ENCODE measurements around the gene HOXB5.

The HOXB5 gene

DNA sequence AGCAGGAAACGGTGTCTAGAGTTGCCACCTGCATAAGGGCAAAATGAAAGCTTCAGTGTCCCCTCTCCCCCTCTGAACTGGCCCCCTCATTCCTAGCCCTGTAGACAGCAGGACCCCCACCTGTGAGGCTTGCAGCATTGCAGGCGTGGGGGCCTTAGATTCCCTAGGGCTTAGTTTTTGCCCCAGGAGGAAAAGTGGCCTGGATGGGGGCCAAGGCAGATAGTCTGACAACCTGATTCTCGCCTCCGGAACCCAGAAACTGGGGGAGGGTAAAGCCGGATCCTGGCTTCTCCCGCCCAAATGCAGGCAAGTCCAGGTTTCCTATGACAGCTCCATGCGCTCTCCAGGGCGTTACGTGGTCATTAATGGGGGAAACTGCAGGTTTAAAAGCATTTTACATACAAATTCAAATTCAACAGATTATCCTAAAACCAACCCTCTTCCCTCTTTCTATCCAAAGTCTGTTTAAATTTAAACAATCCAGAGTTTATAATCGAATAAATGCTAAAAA lies 11.9 kb upstream of the HOXB5 start:
- TF ChIP-seq, protein P1, sequence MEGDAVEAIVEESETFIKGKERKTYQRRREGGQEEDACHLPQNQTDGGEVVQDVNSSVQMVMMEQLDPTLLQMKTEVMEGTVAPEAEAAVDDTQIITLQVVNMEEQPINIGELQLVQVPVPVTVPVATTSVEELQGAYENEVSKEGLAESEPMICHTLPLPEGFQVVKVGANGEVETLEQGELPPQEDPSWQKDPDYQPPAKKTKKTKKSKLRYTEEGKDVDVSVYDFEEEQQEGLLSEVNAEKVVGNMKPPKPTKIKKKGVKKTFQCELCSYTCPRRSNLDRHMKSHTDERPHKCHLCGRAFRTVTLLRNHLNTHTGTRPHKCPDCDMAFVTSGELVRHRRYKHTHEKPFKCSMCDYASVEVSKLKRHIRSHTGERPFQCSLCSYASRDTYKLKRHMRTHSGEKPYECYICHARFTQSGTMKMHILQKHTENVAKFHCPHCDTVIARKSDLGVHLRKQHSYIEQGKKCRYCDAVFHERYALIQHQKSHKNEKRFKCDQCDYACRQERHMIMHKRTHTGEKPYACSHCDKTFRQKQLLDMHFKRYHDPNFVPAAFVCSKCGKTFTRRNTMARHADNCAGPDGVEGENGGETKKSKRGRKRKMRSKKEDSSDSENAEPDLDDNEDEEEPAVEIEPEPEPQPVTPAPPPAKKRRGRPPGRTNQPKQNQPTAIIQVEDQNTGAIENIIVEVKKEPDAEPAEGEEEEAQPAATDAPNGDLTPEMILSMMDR (IDR thresholded peaks at IDR 0.05; ENCODE audit: low read depth, low read length): no peak
- no peak for DNase-seq
- Histone ChIP-seq H3K27ac (no peak overlapping the region), H3K27me3 (ENCODE audit: insufficient read depth, low read depth, severe bottlenecking) (peaks cover 81% of the 10 kb centered on the region), H3K9me3 (ENCODE audit: severe bottlenecking) (peaks cover 5% of the 10 kb centered on the region), H3K4me3 (ENCODE audit: low read depth, low read length) (no peak overlapping the region), H3K36me3 (no peaks in the 10 kb centered on the region)

DNA sequence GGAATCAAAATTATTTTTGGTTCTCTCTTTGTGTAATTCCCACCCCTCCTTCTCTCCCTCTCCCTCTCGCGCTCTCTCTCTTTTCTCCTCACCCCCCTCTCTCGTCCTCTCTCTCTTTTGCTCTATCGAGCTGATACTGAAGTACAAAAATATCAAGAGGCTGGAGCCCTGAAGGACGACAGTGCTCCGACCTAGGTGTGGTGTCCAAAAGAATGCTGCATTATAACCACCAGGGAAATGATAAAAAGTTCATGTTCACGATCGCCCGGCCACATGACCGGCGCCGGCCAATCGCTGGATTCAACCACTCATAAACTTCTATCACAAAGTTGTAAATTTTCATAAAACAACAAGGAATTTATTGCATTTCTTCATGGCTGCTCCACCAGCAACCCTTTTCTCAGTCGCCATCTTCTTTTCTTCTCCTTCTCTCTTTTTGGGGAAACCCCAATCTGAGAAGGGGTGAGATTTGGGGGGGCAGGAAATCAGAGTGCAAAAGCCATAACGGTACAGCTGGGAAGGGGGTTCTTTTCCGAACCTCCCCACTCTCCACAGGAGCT lies 11.3 kb upstream of the HOXB5 start, which contains the start of gene HOXB6:
Gene HOXB6, minus strand, starts transcription at position 217 of the 560 bp plus-strand sequence. CDS start 6,836 bp downstream, outside the sequence.
- peak within 1 kb of the TSS; percentile 16 for H3K4me3 ChIP-seq (ENCODE audit: low read depth, low read length)
- no peak within 1 kb of the TSS for H3K27ac ChIP-seq
- peaks cover 5% of the 10 kb centered on the region for H3K9me3 ChIP-seq (ENCODE audit: severe bottlenecking)
- H3K27me3 ChIP-seq (ENCODE audit: insufficient read depth, low read depth, severe bottlenecking): peaks cover 81% of the 10 kb centered on the region
- TF ChIP-seq, protein P1 (IDR thresholded peaks at IDR 0.05; ENCODE audit: low read depth, low read length): no peak
- DNase-seq: no peak
- H3K36me3 ChIP-seq: no peaks in the 10 kb centered on the region

DNA sequence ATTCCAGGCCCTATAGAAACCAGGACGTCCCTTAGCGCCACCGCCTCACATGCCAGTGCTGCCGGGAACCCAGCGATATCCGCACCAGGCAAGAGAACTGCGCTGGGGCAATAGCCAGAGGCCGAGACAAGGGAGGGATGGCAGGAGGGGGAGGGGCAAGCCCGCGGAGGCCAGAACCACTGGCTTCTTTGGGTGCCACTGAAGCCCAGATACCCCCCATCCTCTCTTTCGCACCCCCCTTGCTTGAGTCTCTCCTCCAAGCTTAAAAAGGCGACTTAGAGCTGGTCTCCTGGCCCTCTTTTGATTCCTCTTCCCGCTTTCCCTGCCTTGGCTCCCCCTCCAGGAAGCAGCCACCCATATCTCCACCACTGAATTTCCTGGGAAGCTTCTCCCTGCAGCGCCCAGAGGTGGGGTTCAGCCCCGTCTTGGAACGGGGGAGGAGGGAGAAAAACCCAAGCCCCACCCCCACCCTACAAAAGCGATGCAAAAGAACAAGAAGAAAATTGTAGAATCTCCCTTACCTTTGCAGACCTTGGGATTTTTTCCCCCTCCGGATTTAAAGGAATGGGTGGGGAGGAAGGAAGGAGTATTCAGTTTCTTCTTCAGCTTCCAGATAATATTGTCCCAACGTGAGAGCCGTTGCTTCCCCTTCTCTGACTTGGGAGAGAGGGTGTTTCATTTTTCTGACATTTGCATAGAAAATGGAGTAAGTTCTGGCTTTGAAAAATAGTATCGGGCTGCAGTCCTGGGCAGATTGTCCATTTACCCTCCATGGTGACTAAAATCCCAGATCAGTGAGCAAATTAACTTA lies 10.6 kb upstream of the HOXB5 start:
- Histone ChIP-seq H3K4me3 (ENCODE audit: low read depth, low read length) (peak overlapping the region; percentile 16), H3K9me3 (ENCODE audit: severe bottlenecking) (peaks cover 5% of the 10 kb centered on the region), H3K27ac (no peak overlapping the region), H3K27me3 (ENCODE audit: insufficient read depth, low read depth, severe bottlenecking) (peaks cover 81% of the 10 kb centered on the region), H3K36me3 (no peaks in the 10 kb centered on the region)
- TF ChIP-seq, protein P1 (IDR thresholded peaks at IDR 0.05; ENCODE audit: low read depth, low read length): 0 out of 2 replicates have a peak, but pooled peaks have one; percentile 6
- DNase-seq: no peak

DNA sequence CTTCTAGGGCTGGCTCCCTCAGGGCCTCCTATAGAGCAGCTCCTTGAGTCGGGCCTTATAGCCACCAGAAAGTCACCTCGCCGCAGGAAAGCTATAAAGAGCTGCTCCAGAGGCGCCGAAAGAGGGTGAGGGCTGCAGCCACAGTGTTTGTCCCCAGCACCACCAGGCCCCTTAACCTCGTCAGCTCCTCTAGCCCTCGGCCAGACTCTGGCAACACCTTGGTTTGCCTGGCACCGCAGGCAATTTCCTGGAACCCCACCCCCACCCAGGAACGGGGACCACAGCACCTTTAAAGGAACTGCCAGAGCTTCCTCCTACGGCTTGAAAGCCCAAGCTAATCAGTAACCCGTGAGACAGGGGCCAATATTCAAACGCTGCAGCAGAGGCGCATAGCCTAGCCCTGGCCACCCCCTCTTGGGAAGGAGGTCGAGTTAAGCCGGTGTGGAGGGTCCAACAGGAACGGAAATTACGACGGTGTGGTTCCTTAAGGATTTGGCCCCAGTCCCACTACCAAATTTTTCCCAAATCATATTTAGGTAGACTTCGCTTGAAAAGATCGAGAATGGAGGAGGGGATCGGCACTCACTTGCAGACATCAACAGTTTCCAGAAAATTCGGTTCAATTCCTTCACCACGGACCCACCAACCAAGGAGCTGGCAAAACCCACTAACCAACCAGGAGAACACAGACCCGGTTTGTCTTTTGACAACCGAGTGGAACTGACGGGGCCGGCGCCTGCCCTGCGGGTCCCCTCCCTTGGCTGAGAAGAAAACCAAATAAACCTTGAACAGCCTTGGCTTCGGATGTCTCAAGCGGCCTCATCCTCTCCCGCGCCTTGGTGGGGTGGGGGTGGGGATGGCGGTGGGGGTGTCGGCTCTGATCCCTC lies 8.2 kb upstream of the HOXB5 start:
- H3K4me3 ChIP-seq (ENCODE audit: low read depth, low read length): no peak overlapping the region
- no peak for DNase-seq
- TF ChIP-seq, protein P1 (IDR thresholded peaks at IDR 0.05; ENCODE audit: low read depth, low read length): no peak
- H3K27ac ChIP-seq: no peak overlapping the region
- H3K9me3 ChIP-seq (ENCODE audit: severe bottlenecking): peaks cover 5% of the 10 kb centered on the region
- H3K27me3 ChIP-seq (ENCODE audit: insufficient read depth, low read depth, severe bottlenecking): peaks cover 98% of the 10 kb centered on the region
- no peaks in the 10 kb centered on the region for H3K36me3 ChIP-seq

DNA sequence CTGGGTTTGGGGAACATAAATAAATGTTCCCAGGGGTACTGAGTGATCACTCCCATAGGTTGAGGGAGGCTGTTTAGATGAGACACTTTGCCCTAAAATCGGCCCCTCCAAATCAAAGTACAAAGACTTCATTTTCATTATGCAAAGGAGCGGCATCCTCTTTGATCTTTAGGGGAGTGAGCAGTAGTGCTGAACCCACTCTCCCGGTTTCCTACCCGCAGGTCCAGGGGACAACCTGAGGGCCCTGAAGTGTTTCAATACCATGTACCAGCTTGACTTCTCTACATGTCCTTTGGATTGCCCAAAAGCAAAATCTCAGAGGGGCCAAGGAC lies 7.6 kb upstream of the HOXB5 start:
- H3K36me3 ChIP-seq: no peaks in the 10 kb centered on the region
- H3K9me3 ChIP-seq (ENCODE audit: severe bottlenecking): peaks cover 5% of the 10 kb centered on the region
- TF ChIP-seq, protein P1 (IDR thresholded peaks at IDR 0.05; ENCODE audit: low read depth, low read length): no peak
- H3K4me3 ChIP-seq (ENCODE audit: low read depth, low read length): no peak overlapping the region
- peaks cover 98% of the 10 kb centered on the region for H3K27me3 ChIP-seq (ENCODE audit: insufficient read depth, low read depth, severe bottlenecking)
- H3K27ac ChIP-seq: no peak overlapping the region
- no peak for DNase-seq

Data from WERI-Rb-1 (cell line).